Stimulated activated CD4-positive, alpha-beta T cell treated with anti-CD3 and anti-CD28 coated beads, Interleukin-4, amount 100 ng/mL, for 24 hours (primary cell): Measurements from ENCODE around the gene BAIAP3.

Experiments
- DNase-seq: peaks from one replicate; pipeline ENCODE4 v3.0.0-alpha.2; 2020

BAIAP3 gene

DNA sequence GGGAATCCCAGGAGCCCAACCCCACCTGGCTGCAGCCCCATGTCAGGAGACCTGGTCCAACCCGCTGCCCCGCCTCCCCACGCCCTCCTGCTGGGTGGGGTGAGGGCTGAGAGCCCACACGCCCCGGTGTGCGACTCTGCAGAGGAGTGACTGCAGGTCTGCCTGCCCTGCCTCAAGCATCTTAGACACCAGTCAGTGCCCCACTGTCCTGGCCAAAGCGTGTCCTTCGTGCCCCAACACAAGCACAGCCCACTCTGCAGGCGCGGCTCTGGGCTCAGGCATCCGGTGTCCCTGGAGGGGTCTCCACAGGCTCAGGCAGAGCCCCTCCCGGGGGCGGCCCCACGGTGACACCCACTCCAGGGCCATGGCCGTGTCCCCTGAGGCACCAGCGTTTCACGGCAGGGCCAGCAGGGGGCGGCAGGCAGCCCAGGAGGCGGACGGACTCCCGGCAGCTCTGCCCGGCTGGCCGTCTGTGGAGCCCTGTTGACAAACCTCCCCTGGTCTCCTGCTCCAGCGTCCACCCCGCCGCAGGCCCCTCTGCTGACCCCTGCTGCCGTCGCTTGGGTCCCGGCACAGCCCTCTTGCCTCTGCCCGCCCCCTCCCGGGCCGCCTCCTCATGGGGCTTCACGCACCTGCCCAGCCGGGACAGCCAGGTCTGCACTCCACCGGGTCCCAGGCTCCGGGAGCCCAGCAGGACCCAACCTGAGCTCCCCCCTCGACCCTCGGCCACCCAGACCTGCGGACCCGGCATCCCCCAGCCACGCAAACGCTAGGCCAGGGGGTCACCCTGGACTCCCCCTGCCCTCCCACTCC is 32.6 kb upstream of the BAIAP3 start:
- peak; percentile 75 for DNase-seq

DNA sequence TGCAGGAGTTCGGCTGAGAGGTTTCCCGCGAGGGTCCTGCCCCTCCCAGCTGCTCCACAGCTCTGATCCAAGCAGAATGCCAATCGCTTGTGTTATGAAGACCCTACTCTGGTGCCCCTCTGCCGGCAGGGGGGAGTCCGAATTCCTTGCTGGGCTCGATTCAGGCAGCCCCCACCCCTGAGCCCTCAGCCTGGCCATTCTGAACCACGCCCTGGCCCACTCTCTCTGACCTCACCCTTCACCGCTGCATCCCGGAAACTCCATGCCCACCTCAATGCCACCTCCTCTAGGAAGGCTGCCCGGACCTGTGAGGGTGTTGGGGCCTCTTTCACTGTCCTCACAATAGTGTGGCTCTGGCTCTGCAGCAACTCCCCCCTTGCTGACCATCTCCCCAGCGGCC is 31.9 kb upstream of the BAIAP3 start:
- no peak for DNase-seq

DNA sequence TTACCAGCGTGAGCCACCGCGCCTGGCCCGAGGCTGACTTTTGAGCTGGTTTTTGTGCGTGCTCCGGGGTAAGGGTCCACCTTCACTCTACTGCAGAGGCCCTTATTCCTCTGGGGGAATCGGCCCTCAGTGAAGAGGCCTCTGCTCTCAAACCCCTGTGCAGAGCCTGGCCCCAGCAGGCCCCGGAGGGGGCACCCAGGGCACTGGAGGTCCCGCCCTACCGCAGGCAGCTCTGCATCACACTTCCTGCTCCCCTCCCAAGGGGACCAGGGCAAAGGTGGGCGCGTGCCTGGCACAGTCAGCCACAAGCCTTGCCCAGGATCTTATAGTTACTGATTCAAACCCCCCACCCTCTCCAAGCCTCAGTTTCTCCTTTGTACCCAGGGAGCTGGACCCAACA is 27.6 kb upstream of the BAIAP3 start:
- DNase-seq: no peak

DNA sequence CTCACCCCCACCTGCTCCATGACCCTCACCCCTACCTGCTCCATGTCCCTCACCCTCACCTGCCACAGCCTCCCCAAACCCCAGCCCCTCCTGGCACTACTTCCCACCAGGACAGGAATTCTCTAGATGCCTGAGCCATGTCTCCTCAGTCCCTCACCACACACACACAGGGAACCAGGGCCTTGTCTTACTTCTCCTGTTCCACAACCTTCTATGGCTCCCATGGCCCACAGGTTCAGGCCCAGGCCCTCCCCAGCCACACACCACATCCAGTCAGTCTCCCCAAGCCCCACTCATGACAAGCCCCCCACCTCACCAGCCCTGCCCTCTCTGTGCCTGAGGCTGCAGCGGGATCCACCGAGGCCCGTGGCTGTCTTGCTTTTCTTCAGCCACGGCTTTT is 27.1 kb upstream of the BAIAP3 start:
- DNase-seq: no peak

DNA sequence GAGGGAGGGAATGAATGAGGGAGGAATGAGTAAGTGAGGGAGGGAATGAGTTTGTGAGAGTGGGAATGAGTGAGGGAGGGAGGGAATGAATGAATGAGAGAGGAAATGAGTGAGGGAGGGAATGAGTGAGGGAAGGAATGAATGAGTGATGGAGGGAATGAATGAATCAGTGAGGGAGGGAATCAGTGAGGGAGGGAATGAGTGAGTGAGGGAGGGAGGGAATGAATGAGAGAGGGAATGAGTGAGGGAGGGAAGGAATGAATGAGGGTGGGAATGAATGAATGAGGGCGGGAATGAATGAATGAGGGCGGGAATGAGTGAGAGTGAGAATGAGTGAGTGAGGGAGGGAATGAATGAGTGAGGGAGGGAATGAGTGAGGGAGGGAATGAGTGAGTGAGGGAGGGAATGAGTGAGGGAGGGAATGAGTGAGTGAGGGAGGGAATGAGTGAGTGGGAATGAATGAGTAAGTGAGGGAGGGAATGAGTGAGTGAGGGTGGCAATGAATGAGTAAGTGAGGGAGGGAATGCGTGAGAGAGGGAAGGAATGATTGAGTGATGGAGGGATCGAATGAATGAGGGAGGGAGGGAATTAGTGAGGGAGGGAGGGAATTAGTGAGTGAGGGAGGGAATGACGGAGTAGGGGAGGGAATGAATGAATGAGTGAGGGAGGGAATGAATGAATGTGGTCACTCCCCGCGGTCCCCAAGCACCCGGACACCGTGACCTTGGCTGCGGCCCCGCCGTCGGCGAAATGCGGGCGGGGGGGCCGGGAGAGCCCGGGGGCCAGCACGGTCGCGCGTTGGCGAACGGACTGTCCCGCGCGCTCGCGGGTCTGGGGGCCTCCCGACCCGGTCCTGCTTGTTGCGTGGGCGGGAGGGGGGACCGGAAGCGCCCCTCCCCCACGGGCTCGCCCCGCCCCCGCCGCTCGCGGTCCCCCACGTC is 25.1 kb upstream of the BAIAP3 start:
- DNase-seq: no peak

DNA sequence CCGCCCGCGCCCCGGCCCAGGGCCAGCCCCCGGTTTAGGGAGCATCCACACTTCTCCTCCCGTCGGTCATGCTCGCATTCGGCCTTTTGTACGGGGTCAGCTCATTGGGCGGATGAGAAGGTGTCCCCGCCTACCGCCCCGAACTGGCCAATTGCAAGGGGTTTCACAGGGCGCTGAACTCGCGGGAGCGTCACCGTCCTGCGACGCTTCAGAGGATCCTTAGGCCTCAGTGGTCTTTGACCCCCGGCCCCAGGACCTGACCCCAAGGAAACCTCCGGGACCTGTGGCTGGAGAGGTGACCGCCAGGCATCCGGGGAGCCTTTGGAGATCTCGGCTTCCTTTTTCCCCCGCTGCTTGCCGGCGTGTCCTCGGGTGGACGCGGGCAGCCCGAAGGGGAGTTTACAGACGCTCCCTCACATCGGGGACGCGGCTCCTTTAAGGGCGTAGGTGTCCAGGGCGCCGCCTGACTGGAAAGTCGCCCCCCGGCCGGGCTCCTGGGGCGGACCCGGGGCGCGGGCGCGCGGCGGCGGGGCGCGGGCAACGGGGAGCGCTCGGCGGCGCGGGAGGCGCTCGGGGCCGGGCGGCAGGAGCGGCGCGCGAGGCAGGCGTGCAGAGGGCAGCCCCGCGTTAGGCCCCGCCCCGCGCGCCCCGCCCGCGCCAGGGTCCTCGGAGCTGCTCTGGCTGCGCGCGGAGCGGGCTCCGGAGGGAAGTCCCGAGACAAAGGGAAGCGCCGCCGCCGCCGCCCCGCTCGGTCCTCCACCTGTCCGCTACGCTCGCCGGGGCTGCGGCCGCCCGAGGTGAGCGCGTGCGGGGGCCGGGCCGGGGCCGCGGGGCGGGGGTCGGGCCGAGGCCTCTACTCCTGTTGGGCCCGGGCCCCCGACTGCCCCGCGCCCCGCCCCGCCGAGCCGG is 24.2 kb upstream of the BAIAP3 start, which contains the start of gene UBE2I:
Gene UBE2I (plus strand): TSS at position 660 of the 909 bp plus-strand sequence. CDS start 4,395 bp downstream, outside the sequence.
- peak; percentile 98 for DNase-seq

DNA sequence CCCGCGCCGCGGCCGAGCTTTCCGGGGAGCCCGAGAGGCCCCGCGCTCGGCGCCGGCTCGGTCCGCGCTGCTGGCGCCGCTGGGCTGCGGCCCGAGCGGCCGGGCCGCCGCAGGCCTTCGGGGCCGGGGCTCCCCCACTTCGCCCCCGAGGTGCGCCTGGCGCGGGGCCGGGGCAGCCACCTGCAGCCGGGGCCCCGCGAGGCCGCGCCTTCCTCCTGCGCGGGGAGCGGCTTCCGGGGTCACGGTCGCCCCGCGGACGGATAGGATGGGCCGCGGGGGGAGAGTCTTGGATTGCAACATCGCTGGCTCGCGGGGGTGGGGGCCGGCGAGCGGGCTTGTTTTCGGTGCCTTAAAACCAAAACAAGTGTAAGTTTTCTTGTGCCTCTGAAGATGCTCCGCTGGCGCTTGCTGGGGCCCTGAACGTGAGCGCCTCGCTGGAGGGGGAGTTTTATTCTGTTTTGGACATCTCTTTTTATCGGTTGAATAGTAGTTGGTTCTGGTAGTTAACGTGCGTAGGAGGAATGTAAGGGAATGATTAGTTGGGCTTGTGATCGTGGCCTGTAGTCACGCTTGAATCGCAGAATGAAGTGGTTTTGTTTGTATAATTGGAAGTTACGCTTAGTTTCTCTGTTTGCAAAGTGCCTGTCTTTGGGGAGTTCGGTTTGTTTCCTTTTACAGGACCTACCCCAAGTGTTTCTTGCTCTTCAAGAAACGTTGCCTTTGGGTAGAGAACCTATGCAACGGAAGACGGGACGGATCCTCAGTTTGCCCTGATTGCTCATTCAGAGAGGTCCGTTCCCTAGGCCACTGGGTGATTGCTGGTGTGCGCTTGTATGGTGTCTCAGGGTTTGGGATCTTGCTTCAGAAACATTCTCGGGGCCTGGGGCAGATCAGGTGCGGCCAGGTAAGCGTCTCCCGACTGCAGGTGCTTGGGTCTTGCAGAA is 23.3 kb upstream of the BAIAP3 start:
- peak; percentile 56 for DNase-seq

DNA sequence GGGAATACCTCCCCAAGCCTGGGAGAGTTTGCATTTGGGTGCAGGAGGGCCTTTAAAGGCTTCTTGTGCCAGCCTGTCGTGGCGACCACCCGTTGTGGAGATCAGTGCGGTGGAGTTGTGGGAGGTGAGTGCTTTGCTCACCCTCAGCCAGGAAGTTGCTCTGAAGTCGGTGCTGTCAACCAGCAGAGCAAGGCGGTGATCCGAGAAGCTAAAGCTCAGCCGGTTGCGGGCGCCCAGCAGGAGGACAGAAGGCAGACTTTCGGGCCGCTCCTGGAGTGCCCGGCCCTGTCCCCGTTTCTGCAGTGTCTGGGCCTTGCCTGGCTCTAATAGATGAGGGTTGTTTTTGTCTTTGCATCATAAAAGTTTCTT is 22.6 kb upstream of the BAIAP3 start:
- DNase-seq: peak; percentile 25

DNA sequence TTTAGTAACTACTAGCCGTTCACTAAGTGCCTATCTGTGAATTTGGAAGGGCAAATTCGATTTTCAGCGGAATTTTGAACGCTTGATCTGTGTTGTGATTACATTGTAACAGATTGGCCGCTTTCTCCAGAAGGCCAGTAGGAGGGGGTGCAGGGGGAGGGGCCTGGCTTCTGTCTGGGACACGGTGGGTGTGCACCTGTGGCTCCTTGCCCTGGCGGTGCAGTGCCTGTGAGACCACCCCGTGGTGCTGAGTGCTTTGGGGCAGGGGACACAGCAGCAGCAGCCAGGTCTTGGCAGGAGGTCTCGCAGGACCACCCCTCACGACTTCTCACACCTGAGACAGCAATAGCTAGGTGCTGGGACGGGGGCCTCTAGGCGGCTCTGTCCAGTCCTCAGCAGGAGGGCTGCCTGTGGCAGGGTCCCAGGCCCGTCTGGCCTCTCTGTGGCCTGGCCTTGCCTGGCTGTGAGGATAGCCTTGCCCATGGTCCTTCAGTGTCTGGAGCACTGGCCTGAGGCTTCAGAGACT is 22.2 kb upstream of the BAIAP3 start:
- DNase-seq: no peak

DNA sequence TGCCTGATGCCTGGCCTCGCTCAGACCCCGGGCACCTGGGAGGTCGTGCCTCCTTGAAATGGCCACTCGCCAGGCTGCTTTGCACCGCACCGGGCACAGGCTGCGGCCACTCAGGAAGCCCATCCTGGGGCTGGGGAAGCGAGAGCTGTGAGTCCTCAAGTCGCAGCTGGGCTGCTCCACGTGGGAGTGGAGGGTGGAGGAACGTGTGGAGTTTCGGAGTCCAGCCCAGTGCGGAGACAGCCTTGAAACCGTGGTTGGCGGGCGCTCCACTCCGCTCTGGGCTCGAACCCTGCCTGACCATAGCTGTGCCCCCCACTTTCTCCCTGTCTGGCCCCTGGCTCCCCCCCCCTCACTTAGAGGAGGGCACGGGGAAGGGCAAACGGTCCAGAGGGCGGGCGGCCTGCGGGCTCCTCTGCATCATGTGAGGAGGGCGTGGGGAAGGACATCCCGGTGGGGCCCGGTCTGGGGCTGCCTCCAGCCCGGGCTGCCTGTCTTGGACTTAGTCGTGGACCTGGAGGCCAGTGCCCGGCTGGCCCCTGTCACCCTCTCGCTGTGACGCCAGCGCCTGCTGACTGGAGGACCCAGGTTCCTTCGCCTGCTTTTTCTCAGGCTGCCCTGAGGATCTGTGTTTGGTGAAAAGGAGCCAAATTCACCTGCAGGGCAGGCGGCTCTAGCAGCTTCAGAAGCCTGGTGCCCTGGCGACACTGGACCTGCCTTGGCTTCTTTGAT is 21.5 kb upstream of the BAIAP3 start:
- no peak for DNase-seq

DNA sequence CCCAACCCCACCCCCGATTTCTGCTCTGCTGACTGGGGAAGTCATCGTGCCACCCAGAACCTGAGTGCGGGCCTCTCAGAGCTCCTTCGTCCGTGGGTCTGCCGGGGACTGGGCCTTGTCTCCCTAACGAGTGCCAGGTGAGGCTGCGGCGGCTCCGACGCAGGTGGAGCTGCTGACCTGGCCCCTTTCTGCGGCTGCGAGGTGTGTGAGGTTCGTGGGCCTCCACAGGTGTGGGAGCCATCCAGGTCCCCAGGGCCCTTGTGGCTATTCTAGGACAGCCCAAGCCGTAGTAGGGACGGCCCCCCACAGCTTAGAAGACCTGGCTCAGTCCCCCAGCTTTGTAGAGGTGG is 21.0 kb upstream of the BAIAP3 start:
- DNase-seq: no peak

DNA sequence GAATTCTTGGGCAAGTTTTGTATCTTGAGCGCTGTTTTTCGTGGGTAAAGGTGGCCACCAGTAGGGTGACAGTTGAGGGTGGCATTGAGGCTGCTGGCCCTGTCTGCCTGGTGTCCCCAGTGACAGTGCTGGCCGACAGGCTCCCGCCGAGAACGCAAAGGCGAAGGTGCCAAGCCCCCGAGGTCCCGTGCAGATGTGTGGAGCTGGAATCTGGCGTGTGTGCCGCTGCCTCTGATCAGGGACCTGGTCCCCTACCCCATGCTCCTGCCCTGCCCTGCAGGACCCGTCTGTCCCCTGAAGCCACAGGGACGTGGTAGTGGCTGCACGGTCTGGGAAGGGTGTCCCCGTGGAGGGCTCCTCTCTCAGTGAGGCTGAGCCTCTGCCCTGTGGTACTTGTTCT is 20.5 kb upstream of the BAIAP3 start:
- DNase-seq: no peak

DNA sequence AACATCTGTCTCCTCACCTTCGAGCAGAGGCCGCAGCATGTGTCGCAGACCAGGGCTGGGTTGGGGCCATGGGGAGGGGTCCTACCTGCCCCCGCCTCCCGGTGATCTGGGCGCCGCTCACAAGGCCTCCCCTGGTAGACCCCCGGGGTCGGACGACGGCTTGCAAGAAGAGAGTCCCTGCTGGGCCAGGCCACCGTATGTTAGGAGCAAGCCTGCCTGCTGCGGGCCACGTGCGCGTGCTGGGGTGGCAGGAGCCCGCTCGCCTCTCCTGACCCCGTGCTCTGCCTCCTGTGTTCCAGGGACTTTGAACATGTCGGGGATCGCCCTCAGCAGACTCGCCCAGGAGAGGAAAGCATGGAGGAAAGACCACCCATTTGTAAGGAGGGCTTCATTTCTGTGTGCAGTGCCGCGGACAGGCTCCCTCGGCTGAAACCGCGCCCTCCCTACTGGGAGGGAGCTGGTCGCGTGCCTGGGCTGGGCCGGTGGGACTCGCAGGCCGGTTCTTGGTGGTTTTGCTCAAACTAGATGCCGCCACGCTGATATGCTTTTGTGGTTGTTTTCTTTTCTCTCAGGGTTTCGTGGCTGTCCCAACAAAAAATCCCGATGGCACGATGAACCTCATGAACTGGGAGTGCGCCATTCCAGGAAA is 19.6 kb upstream of the BAIAP3 start:
- DNase-seq: no peak

DNA sequence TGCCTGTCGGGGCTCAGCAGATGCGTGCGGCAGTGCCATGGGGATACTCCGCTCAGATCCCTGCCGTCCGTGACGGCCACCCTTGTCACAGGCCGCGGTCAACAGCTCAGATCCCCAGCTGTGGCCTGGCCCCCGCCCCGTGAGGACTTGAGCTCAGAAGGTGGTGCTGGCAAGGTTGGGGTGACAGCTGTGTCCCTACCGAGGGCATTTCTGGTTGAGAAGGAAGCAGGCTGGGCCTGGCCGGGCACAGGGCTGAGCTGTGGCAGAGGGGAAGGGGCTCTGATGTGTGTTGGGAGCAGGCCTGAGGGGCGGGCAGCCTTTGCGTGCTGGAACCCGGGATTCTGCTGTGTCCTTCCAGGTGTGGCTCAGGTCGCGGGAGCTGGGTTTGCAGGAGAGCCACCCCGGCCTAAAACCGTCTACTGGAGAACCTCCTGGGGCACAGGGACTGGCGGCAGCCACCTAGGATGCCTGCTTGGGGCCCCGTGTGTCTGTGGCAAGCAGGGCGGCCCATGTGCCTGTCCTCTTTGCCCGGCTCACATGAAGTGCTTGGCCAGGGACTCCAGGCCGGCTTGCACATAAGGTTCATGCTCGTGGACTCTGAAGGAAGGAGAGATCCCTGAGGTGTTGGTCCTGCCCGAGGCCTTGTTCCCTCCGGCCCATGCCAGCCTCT is 18.9 kb upstream of the BAIAP3 start:
- DNase-seq: no peak

DNA sequence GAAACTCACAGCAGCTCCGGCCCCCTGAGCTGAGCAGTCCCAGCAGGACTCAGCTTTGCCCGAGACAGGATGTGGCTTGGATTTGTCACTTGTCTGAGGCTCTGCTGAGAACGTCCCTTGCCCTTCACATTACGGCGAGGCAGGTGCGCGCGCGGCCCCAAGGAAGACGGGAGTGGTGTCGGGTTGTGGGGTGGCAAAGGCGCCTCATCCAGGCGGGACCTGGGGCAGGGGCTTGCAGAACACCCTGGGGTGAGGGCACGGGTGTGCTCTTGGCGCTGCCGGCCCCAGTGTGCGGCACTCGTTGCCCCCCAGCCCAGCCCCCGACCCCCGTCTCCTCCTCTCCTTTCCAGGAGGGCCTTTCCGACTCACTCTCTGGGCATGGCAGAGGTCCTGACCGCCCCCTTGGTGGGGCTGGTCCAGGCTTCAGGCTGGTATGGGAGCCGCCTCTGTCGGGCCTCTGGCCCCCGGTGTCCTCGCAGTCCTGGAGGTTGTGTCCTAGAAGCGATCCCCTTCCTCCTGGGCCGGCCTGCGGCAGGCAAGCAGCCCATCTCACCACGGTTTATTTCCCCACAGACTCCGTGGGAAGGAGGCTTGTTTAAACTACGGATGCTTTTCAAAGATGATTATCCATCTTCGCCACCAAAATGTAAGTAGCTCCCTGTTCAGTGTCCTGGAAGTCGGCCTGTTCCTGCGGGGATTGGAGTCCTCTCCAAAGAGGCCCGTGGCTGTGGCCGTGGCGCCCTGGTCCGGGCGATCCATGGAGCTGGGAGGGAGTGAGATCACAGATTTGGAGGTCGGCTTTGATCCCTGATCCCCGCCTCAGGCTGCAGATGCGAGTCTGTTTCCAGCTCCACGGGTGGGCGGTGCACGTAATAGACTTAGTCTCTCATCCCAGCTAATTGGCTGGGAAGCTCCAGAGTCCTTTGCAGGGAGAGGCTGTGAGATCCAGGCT is 18.1 kb upstream of the BAIAP3 start:
- no peak for DNase-seq

DNA sequence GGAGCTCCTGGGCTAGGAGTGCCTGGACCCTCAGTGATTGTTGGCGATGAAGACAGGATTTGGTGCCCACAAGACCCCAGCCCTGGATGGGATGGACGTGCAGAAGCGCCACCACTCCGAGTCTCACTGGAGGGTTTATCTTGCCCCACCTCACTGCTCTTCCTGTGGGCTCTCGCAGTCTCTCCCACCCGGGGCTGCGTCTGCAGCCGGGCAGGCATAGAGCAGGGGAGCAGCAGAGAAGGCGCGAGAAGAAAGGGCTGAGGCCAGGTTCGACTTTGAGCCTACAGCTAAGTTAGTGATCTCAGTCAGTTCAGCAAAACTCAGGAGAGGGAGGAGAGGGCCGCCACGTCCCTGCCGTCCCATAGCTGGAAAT is 17.4 kb upstream of the BAIAP3 start:
- no peak for DNase-seq

DNA sequence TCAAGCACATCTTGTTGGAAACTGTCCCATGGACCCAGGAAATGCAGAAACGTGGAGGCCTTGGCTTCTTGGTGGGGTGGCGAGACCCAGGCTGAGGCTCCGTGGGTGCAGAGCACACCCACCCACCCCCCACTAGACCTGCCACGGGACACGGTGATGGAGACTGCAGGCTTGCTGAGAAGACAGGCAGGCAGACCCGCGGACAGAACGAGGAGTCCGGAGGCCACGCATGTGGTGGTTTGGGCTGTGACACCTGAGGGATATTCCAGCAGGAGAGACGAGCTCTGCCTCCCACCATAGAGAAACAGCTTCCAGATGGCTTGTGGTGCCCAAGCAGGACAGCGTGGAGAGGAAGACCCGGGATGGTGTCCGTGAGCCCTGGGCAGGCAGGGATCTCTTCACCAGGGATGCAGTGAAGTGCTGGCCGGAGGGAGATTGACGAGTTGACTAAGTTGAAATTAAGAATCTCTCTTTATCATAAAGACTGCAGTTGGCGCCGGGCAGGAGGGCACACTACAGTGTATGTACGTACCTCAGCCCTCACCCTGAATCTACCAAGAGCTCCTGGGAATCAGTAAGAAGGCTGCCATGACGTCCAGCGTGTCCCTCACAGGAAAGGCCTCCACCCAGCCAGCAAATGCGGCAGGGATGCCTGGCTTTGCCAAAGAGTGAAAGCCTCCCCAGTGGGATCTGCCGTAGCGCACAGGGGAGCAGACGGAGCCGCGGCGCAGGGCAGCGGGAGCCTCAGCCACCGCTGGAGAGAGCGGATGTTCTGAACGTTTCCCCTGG is 15.8 kb upstream of the BAIAP3 start:
- no peak for DNase-seq

DNA sequence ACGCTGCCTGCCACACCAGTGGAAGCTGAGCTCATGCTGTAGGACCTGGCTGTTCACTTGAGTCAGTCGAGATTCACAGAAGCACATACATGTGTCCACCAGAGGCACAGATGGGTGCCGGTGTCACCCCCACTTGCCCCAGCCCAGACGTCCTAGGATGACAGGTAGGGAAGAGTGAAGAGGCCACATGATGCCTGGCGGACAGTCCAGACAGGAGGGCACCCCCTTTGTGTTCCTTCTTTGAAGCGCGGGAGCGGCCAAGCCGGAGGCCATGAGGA is 15.2 kb upstream of the BAIAP3 start:
- no peak for DNase-seq
